GM12878 (cell line): Measurements from ENCODE around the gene FGGY. TPM values are rescaled to one million over a fixed set of nuclear protein-coding genes. Genes with fewer than 3 reads are reported as not detected.

Experiments
- ATAC-seq: fragments of 200-7000 bp; cut with Tn5 transposase; 3 replicates; pipeline ENCODE4 v1.9.1; 2020; ENCODE audit warnings: mild to moderate bottlenecking, moderate library complexity
- BruUV-seq: library from RNA; stranded (reverse); fragments of 400-500 nt; replicated peaks from 2 replicates; lab custom pipeline; 2021; lab: Mats Ljungman, UMichigan
- CTCF ChIA-PET: fragments of 300-600 bp; sonication (Branson Sonifier 250); formaldehyde crosslinking; extraction: SDS; loops from one replicate; lab custom pipeline; 2021; ENCODE audit warnings: inconsistent platforms; lab: Yijun Ruan, JAX
- POLR2A ChIA-PET: fragments of 350-600 bp; formaldehyde crosslinking; extraction: SDS; loops from one replicate; lab custom pipeline; 2021; ENCODE audit warnings: inconsistent platforms; lab: Charles Lee
- RAD21 ChIA-PET: fragments of 300-600 bp; sonication (Branson Sonifier 250); formaldehyde crosslinking; loops from one replicate; lab custom pipeline; 2023; ENCODE audit warnings: antibody characterized with exemption; ENCODE audit not compliant: unreplicated experiment; lab: Charles Lee
- SMC1A ChIA-PET: fragments of 300-600 bp; sonication (Branson Sonifier 250); formaldehyde crosslinking; loops from one replicate; lab custom pipeline; 2023; ENCODE audit not compliant: unreplicated experiment, uncharacterized antibody; lab: Charles Lee
- DNase-seq: peaks from one replicate; pipeline ENCODE4 v3.0.0-alpha.2; 2011; ENCODE audit warnings: low read depth, low spot score
- FAIRE-seq: peaks from 3 replicates; lab custom pipeline; 2011; peaks lifted over from hg19 to GRCh38; lab: Jason Lieb, UNC
- H2AFZ ChIP-seq: 2 replicates; pipeline ENCODE4 v1.6.0; 2011; ENCODE audit warnings: low read depth, low read length, control low read depth; ENCODE audit not compliant: control insufficient read depth
- H3K27ac ChIP-seq: 2 replicates; pipeline ENCODE4 v1.5.1; 2011; ENCODE audit warnings: control low read depth; ENCODE audit not compliant: control insufficient read depth, insufficient read depth
- H3K27me3 ChIP-seq, 2 experiments: replicated peaks in 1 of 2; 2 replicates each; pipeline versions ENCODE4 v1.6.0 to v1.6.1; 2011; ENCODE audit warnings: low read length in 1 of 2; ENCODE audit not compliant: control insufficient read depth in 2 of 2, insufficient read depth in 2 of 2
- H3K36me3 ChIP-seq, 2 experiments: 2 replicates each; pipeline ENCODE4 v1.5.1; 2011; ENCODE audit warnings: low read length in 1 of 2; ENCODE audit not compliant: control insufficient read depth in 2 of 2, insufficient read depth in 2 of 2
- H3K4me1 ChIP-seq: 2 replicates; pipeline ENCODE4 v1.6.1; 2011; ENCODE audit warnings: mild to moderate bottlenecking, low read length, moderate library complexity, mixed read lengths; ENCODE audit not compliant: control insufficient read depth, insufficient read depth
- H3K4me2 ChIP-seq: 2 replicates; pipeline ENCODE4 v1.6.0; 2011; ENCODE audit warnings: control low read depth; ENCODE audit not compliant: control insufficient read depth, insufficient read depth
- H3K4me3 ChIP-seq: fragments of 200-600 bp; sonication (generic); 2 replicates; pipeline ENCODE4 v1.5.1; 2016
- H3K79me2 ChIP-seq: 2 replicates; pipeline ENCODE4 v1.6.0; 2011; ENCODE audit warnings: low read length; ENCODE audit not compliant: control insufficient read depth, insufficient read depth
- H3K9ac ChIP-seq: 2 replicates; pipeline ENCODE4 v1.8.0; 2011; ENCODE audit warnings: low read length, control low read depth, mixed read lengths; ENCODE audit not compliant: control insufficient read depth, insufficient read depth
- H3K9me3 ChIP-seq: replicated peaks from 3 replicates; pipeline ENCODE4 v1.5.1; 2011; ENCODE audit warnings: mild to moderate bottlenecking, low read length; ENCODE audit not compliant: control insufficient read depth, insufficient read depth
- H4K20me1 ChIP-seq: 2 replicates; pipeline ENCODE4 v1.6.0; 2011; ENCODE audit not compliant: control insufficient read depth, insufficient read depth
- BCL11A ChIP-seq: IDR thresholded peaks from 2 replicates; pipeline ENCODE4 v1.6.1; 2011; ENCODE audit warnings: low read depth, low read length
- ETV6 ChIP-seq, 2 experiments: fragments of 450-650 bp in 1 of 2; IDR thresholded peaks in 1 of 2; conservative IDR thresholded peaks in 1 of 2; 2 replicates each; pipeline ENCODE4 v1.6.1; 2014; ENCODE audit warnings: antibody characterized with exemption in 1 of 2, borderline replicate concordance in 1 of 2, low read depth in 1 of 2, mild to moderate bottlenecking in 1 of 2, moderate library complexity in 1 of 2
- GABPA ChIP-seq: IDR thresholded peaks from 2 replicates; pipeline ENCODE4 v1.6.1; 2014; ENCODE audit warnings: antibody characterized with exemption, low read depth, mild to moderate bottlenecking, inconsistent platforms
- GATAD2B ChIP-seq: fragments of 450-650 bp; conservative IDR thresholded peaks from 2 replicates; pipeline ENCODE4 v1.6.1; 2017; ENCODE audit warnings: low read depth, mild to moderate bottlenecking, moderate library complexity
- HDAC2 ChIP-seq: fragments of 200-600 bp; sonication (generic); IDR thresholded peaks from 2 replicates; pipeline ENCODE4 v1.6.1; 2017
- HDAC6 ChIP-seq: fragments of 200-600 bp; sonication (generic); IDR thresholded peaks from one replicate; pipeline ENCODE4 v1.8.0; 2017; ENCODE audit warnings: antibody characterized with exemption; ENCODE audit not compliant: unreplicated experiment
- JUND ChIP-seq: IDR thresholded peaks from 2 replicates; pipeline ENCODE4 v1.6.1; 2012; ENCODE audit warnings: low read depth, mild to moderate bottlenecking, low read length, improper control_type of control experiment, moderate library complexity
- MXI1 ChIP-seq: fragments of 150-350 bp; IDR thresholded peaks from 2 replicates; pipeline ENCODE4 v1.6.1; 2011; ENCODE audit warnings: low read depth, mild to moderate bottlenecking, inconsistent platforms, low read length, improper control_type of control experiment
- MYB ChIP-seq: fragments of 150-350 bp; IDR thresholded peaks from 2 replicates; pipeline ENCODE4 v1.6.1; 2014; ENCODE audit warnings: mild to moderate bottlenecking, low read depth, low read length, borderline replicate concordance
- NR2F1 ChIP-seq: fragments of 450-650 bp; conservative IDR thresholded peaks from 2 replicates; pipeline ENCODE4 v1.6.1; 2017; ENCODE audit warnings: mild to moderate bottlenecking
- PAX5 ChIP-seq: IDR thresholded peaks from 2 replicates; pipeline ENCODE4 v1.6.1; 2011; ENCODE audit warnings: low read depth, low read length, borderline replicate concordance
- SPI1 ChIP-seq: IDR thresholded peaks from 2 replicates; pipeline ENCODE4 v1.6.1; 2011; ENCODE audit warnings: low read depth, mild to moderate bottlenecking, low read length, moderate library complexity, borderline replicate concordance; ENCODE audit not compliant: insufficient read depth
- SREBF1 ChIP-seq: IDR thresholded peaks from 2 replicates; pipeline ENCODE4 v1.6.1; 2012; ENCODE audit warnings: mild to moderate bottlenecking, low read length
- STAT3 ChIP-seq: IDR thresholded peaks from 2 replicates; pipeline ENCODE4 v1.6.1; 2011; ENCODE audit warnings: low read depth, low read length, improper control_type of control experiment
- TBL1XR1 ChIP-seq: IDR thresholded peaks from 2 replicates; pipeline ENCODE4 v1.6.1; 2012; ENCODE audit warnings: low read depth, low read length, improper control_type of control experiment
- TCF7 ChIP-seq: IDR thresholded peaks from 2 replicates; pipeline ENCODE4 v1.6.1; 2014; ENCODE audit warnings: antibody characterized with exemption, borderline replicate concordance
- WGBS: methylation state at CpG from one replicate; pipeline ENCODE4 v1.1.6; 2016; ENCODE audit warnings: low lambda C conversion rate; ENCODE audit not compliant: insufficient replicate concordance, insufficient coverage; ENCODE audit errors: missing lambda C conversion rate; 5-methylcytosine and 5-hydroxymethylcytosine counted together
- in situ Hi-C: fragments of 300-500 bp; cut with MboI; formaldehyde crosslinking; loops from 9 replicates; pipeline ENCODE4 v1.14.3; 2018; ENCODE audit warnings: mixed read lengths
- intact Hi-C: fragments of 100-400 bp; cut with micrococcal nuclease; formaldehyde crosslinking; loops from one replicate; pipeline ENCODE4 v1.14.2; 2022; ENCODE audit not compliant: unreplicated experiment
- polyA plus RNA-seq, 11 experiments: library from polyadenylated mRNA; depleted of rRNA in 4 of 11; unstranded in 6 of 11; stranded (reverse) in 5 of 11; fragments of >200 nt; fragmentation: Nextera tagmentation in 4 of 11; fragmentation: Illumina TruSeq in 1 of 11; extraction: Ambion mirVana in 4 of 11; extraction: Trizol in 1 of 11; gene quantifications; 1 replicate in 1 of 11; 2 replicates in 10 of 11; pipeline versions ENCODE4 v1.2.1 to v1.2.3, GENCODE V29; 2011 to 2016; ENCODE audit warnings: inconsistent platforms in 2 of 11, missing spikeins in 2 of 11, low read depth in 1 of 11
- total RNA-seq, 4 experiments: library from RNA; depleted of rRNA in 3 of 4; stranded (reverse); fragments of >200 nt in 3 of 4; fragmentation: Illumina TruSeq in 1 of 4; extraction: Trizol in 1 of 4; gene quantifications; 2 replicates each; pipeline versions ENCODE4 v1.2.1 to v1.2.3, GENCODE V29; 2013 to 2021
- TF ChIP-seq, protein P1 (sequence below): IDR thresholded peaks from 2 replicates; pipeline ENCODE4 v1.6.1; 2011; ENCODE audit warnings: borderline replicate concordance, low read depth, mild to moderate bottlenecking, moderate library complexity, low read length; ENCODE audit not compliant: insufficient read depth, poor library complexity, severe bottlenecking
- TF ChIP-seq, protein P2 (sequence below): fragments of 150-350 bp; IDR thresholded peaks from 2 replicates; pipeline ENCODE4 v1.6.1; 2014; ENCODE audit warnings: mild to moderate bottlenecking, low read depth, low read length
- TF ChIP-seq, protein P3 (sequence below): IDR thresholded peaks from 2 replicates; pipeline ENCODE4 v1.6.1; 2011; ENCODE audit warnings: low read depth, mild to moderate bottlenecking, low read length, moderate library complexity, borderline replicate concordance; ENCODE audit errors: extremely low read depth
- TF ChIP-seq, protein P4 (sequence below): fragments of 450-650 bp; IDR thresholded peaks from 2 replicates; pipeline ENCODE4 v1.6.1; 2016; ENCODE audit warnings: mild to moderate bottlenecking

Gene FGGY
- total and polyA plus RNA-seq, 10 of the 15 experiments (the other 5 are each of a cell fraction or from before 2014, with no cell fraction given): 6.2 to 11.9 (median 7.5) TPM

DNA sequence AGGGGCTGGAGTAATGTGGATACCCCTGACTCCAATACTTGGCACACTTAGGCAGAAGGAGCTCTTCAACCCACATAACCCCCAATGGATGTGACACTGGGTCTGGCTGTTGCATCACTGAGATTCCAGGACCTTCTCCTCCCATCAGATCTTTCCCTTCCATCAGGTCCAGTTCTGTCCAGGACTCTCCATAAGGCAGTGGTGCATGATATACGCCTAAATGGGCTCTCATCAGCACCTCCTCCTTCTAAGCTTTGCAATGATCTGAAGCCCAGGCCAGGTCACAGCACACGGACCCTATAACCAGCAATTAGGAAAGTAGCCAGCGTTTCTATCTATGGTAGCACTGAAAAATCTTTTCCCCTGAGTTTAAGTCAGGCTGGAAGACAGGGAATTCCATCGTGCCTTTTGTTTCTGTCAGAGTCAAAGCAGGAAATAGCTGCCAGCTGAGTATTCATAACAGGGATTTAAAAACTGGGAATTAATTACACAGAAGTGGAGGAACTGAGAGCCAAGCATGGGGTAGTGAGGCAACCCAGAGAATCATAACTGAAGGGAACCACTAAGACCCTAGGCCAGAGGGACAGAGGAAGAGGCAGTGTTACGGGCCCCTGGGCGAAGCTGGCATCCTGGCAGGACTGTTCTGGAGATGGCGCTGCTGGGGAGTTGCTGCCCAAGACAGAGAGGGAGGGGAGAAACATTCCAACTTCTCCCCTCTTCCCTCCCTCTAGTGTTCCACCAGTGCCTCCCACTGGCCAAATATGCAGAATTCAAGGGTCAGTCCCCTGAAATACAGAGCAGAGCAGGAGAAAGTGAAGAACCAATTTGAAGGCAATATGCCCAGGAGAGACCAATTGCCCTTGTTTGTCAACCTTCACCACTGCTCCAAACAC is 480.3 kb downstream of the FGGY start:
- Histone ChIP-seq H3K9ac (no peak overlapping the region), H3K36me3 (no peaks in the 10 kb centered on the region), H3K27ac (no peak overlapping the region), H3K27me3 (no peaks in the 10 kb centered on the region), H2AFZ (no peak overlapping the region), H3K4me1 (no peaks in the 10 kb centered on the region), H3K79me2 (no peaks in the 10 kb centered on the region), H3K9me3 (no peaks in the 10 kb centered on the region), H3K4me2 (no peak overlapping the region), H4K20me1 (no peaks in the 10 kb centered on the region), H3K4me3 (no peak overlapping the region)
- ChIA-PET POLR2A (no interaction called here), CTCF (interaction anchor here (1.3 to 1.6 kb wide), 2 partner anchors 16 to 78 kb away, joined by 5 read pairs; no protein-coding TSS in a partner anchor), RAD21 (no interaction called here), SMC1A (interaction anchor here (0.8 to 1.6 kb wide), 2 partner anchors 10 to 18 kb away, joined by 4 to 5 read pairs; no protein-coding TSS in a partner anchor)
- intact Hi-C loops (loop anchor here (5.0 kb wide), 1 partner anchor 170 kb away; no protein-coding TSS in a partner anchor), in situ Hi-C loops (no loop called here)
- DNase-seq (no peak), ATAC-seq (no peak), FAIRE-seq (no peak)
- WGBS: 32% methylated on average over 7 of the region's 7 CpGs
- no TSS peak for BruUV-seq
- TF ChIP-seq GATAD2B (no peak), TBL1XR1 (no peak), NR2F1 (no peak), SREBF1 (no peak), GABPA (no peak), TCF7 (no peak), SPI1 (no peak), MXI1 (no peak), STAT3 (no peak), JUND (no peak), HDAC6 (no peak), HDAC2 (no peak), PAX5 (no peak), MYB (no peak), ETV6 (conservative IDR thresholded peaks at IDR 0.05 in 1 of 2, IDR thresholded peaks at IDR 0.05 in 1 of 2; ENCODE audit: borderline replicate concordance in 1 of 2, low read depth in 1 of 2) (no peak), BCL11A (no peak)
- TF ChIP-seq, protein P1, sequence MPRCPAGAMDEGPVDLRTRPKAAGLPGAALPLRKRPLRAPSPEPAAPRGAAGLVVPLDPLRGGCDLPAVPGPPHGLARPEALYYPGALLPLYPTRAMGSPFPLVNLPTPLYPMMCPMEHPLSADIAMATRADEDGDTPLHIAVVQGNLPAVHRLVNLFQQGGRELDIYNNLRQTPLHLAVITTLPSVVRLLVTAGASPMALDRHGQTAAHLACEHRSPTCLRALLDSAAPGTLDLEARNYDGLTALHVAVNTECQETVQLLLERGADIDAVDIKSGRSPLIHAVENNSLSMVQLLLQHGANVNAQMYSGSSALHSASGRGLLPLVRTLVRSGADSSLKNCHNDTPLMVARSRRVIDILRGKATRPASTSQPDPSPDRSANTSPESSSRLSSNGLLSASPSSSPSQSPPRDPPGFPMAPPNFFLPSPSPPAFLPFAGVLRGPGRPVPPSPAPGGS: no peak
- TF ChIP-seq, protein P2, sequence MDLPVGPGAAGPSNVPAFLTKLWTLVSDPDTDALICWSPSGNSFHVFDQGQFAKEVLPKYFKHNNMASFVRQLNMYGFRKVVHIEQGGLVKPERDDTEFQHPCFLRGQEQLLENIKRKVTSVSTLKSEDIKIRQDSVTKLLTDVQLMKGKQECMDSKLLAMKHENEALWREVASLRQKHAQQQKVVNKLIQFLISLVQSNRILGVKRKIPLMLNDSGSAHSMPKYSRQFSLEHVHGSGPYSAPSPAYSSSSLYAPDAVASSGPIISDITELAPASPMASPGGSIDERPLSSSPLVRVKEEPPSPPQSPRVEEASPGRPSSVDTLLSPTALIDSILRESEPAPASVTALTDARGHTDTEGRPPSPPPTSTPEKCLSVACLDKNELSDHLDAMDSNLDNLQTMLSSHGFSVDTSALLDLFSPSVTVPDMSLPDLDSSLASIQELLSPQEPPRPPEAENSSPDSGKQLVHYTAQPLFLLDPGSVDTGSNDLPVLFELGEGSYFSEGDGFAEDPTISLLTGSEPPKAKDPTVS: no peak
- TF ChIP-seq, protein P3, sequence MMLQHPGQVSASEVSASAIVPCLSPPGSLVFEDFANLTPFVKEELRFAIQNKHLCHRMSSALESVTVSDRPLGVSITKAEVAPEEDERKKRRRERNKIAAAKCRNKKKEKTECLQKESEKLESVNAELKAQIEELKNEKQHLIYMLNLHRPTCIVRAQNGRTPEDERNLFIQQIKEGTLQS: no peak
- TF ChIP-seq, protein P4, sequence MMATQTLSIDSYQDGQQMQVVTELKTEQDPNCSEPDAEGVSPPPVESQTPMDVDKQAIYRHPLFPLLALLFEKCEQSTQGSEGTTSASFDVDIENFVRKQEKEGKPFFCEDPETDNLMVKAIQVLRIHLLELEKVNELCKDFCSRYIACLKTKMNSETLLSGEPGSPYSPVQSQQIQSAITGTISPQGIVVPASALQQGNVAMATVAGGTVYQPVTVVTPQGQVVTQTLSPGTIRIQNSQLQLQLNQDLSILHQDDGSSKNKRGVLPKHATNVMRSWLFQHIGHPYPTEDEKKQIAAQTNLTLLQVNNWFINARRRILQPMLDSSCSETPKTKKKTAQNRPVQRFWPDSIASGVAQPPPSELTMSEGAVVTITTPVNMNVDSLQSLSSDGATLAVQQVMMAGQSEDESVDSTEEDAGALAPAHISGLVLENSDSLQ: no peak
